ENCODE data around the gene DYNC2H1.

Gene DYNC2H1

DNA sequence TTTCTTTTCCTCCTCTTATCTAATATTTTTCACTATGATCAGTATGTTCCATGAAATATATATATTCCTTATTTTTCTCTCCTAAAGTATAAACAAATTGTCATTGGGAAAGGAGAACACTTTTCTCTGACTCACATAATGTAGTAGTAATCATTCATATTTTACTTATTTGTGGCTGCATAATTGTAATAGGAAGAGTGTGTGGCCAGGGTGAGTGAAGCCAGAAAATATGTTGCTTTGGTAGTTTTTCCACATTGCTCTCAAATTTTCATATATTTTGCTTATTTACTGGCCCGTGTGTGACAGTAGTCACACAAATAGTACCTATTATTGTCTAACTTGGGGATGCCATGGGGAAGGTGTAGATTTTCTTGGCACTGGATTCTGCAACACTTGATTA, 172.1 kb downstream of the DYNC2H1 start:
- DNase-seq (ENCODE audit: low read depth in 2 of 2) = no peak

DNA sequence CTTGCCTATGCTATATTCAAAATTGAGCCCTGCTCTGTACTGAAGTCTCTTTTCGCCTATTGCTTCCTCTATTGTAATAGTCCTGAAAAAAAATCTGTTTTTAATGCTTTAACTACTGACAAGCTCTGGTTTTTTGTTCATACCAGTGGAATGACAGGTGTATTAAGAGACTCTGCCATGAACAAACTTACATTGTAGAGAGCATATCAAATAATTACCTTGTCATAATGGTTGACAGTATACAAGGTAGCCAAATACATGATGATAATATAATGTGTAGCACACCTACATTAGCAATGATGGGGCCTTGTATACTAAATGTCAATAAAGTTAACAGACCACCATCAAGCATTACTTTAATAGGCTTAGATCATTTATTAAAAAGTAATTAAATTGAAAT, 175.0 kb downstream of the DYNC2H1 start:
- no peak for DNase-seq (ENCODE audit: low read depth in 2 of 2)

DNA sequence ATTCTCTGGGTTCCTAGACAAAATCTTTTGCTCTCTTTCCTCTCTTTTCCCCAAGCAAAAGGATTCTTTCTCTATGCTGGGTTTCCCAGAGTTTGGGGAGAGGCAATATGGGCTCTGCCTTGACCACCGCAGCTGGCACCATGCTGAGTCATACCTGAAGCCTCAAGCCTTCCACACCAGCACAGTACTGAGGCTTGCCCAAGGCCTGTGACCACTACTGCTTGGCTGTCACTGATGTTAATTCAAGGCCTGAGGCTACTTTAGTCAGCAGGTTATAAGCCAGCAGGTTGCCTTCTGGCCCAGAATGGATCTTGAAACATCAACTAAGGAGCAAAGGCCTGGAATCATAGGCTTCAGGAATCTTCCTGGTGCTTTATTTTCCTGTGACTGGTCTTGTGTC, 185.3 kb downstream of the DYNC2H1 start:
- DNase-seq (ENCODE audit: low read depth in 2 of 2) = no peak

DNA sequence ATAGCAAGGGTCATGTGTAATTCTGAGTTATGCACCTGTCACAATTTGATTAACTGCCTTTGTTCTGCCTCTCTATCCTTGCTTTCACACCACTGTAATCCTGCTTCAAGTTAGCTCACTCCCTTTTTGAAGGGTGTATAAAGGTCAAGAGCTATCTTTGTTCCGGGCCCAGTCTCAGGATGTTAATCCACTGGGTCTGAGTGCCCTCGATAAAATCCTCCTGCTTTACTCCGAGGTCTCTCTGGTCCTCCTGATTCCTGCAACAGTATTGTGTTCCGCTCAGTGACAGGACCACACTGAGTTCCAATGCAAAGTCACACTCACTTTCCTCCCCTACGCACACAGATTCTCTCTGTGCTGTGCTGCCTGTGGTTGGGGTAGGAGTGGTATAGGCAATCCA, 186.5 kb downstream of the DYNC2H1 start:
- no peak for DNase-seq (ENCODE audit: low read depth in 2 of 2)

DNA sequence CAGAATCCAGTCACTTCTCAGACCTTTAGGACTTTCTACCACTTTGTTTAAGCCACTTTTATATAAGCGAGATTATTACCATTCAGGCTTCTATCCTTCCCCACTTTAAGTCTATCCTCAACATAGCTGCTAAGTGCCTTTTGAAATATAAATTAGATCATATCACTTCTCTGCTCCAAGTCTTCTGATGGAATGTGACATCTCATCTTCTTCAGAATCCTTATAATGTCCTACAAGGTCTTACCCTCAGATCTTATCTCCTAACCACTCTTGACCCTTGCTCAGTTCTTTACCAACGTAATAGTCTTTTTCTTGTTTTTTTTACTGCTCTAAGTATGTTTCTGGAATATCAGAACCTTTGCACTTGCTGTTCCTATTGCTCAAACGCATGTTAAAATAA, 188.7 kb downstream of the DYNC2H1 start:
- DNase-seq (ENCODE audit: low read depth in 2 of 2) = no peak

DNA sequence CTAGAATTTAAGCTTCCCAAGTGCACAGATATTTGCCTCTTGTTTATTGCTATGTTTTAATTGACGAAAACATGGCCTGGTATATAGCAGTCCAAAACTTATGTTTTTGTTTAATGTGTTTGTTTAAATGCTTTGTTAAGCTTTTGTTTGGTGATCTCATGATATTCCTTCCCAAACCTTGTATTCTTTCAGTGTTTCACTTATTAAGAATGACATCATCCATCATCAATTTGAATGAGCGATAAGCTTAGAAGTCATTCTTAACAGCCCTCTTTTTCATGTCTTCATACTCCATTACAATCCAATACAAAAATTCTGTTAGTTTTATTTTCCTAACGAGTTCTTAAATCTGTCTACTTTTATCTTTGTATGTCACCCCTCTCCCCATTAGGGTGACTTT, 206.0 kb downstream of the DYNC2H1 start:
- no peak for DNase-seq (ENCODE audit: low read depth in 2 of 2)

DNA sequence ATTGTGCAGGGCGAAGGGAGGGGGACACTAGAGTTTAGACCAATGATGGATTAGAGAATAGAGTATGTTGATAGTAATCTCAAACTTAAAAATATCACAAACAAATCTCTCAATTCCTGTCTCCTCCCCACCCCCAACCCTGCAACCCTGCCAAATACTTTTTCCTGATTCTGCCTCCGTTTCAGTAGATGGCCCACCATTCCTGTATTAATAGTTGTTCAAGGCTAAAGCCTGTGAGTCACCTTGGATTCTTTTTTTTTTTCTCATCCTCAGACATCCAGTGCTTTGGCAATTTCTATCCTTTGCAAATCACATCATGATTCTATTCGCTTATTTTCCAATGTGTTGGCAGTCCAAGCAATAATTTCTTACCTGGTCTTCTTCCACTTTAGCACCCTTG, 207.9 kb downstream of the DYNC2H1 start:
- DNase-seq (ENCODE audit: low read depth in 2 of 2) = no peak

DNA sequence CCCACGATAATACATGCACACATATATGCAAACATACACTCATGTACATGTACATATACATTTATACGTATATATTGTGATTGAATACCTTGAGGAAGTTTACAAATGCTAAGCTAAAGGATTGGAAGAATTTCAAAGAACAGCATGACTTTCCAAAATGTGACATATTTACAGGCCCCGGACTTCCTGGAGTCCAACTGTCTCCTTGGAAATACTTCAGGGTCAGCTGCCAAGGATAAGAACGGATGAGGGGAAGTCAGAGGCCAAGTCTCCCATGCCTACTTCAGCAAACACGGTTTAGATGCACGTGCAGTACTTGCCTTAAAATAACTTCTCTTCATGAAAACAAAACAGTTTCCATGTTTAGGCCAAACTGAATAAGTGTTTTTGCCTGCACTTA, 213.6 kb downstream of the DYNC2H1 start:
- no peak for DNase-seq (ENCODE audit: low read depth in 2 of 2)

DNA sequence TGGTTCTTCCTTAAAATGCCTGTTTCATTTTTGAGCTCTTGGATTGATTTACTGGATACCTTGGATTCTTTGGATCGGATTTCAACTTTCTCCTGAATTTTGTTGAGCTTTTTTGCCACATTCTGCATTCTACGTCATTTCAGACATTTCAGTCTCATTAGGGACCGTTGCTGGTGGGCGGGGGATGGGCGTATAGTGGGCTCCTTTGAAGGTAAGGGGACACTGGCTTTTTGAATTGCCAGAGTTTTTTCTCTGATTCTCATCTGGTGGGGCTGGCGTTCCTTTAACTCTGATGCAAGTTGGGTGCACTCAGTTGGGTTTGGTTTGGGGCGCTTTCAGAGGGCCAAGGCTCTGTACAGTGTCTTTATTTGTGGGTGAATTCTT, 216.5 kb downstream of the DYNC2H1 start:
- no peak for DNase-seq (ENCODE audit: low read depth in 2 of 2)

DNA sequence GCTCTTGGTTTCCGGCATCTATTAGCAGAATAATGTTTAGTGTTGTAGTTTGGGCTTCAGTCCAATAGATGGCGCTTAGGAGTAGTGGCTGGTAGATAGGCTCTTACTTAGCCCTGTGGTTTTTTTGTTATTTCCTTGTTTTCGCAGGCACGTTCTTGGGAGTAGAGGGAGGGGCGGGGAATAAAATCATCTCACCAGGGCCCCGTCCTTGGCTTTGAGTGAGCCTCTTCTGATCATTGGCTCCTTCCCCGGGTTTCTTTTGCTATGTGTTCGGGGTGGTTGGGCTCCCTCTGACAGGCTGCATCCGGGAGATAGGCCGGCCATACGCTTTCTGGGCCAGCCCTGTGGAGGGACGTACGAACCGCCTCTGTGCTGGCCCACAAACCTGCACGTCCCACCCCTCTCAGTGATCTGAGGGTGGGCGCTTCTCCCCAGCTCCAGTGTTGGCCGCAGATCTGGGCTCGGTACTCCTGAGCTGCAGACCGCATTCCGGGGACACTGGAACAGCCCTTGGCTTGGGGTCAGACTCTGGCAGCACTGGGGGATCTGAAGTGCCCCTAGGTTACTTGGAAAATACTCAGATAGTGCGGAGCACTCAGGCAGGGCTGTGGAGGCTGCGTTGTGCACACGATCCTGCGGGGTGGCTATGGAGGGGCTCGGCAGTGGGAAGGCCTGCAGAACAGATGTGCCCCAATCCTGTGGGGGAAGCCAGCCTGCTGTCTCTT, 217.0 kb downstream of the DYNC2H1 start:
- no peak for DNase-seq (ENCODE audit: low read depth in 2 of 2)

DNA sequence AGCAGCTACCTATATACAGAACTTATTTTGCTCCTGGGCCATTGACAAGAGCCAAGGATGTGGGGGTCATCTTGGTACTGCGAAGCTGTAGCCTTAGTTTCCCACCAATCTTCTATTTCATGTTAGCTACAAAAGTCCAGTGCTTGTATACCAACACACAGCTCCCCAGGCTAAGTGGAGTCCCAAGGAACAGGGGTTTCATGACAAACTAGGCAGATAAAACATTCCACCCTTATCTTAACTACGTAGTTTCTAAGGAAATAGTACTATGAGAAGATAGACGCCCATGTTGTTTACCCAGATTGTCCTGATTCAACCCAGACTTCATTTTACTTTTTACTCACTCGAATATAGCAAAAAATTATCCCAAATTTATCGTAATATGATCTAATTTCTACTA, 218.5 kb downstream of the DYNC2H1 start:
- no peak for DNase-seq (ENCODE audit: low read depth in 2 of 2)

DNA sequence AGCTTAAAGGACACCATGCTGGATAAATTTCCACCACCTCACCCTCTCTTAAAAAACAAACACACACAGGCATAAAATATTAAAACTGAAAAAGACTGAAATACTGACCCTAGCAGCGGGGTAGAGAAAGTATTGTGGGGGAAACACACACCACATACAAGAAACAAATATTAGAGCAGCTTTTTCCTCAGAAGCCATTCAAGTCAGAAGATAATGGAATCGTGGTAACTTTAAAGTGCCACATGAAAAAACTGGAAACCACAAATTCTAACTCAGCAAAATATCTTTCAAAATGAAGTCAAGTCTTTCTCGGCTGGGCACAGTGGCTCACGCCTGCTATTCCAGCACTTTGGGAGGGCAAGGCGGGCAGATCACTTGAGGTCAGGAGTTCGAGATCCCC, 223.2 kb downstream of the DYNC2H1 start:
- DNase-seq (ENCODE audit: low read depth in 2 of 2) = no peak

DNA sequence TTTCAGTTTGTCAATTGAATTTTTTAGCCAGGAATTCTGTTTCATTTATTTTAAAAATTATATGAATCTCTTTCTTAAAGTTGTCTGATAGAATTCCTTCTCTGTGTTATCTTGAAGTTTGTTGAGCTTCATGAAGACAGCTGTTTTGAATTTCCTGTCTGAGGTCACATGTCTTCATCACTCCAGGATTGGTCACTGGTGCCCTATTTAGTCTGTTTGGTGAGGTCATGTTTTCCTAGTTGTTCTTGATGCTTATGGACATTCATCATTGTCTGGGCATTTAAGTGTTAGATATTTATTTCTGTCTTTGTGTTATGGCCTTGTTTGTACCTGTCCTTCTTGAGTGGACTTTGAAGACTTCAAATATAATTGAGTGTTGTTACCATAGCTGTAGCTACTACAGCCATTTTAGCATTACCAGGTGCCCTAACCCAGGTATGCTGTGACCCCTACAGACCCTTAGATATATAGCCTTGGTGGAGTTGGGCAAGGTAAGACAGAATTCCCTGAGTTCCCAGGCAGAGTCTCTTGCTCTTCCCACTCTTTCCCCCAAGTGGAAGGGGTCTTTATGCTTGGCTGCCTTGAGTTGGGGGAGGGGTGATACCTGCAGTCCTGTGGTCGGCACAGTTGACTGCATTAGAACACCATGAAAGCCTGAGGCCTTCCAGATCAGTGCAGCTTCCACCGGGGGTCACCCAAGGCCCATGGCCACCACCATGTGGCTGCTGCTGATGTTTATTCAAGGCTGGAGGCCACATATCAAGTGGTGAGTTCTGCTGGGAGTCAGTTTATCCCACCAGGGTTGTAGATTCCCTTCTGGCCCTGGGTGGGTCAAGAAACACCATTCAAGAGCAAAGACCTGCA, 229.6 kb downstream of the DYNC2H1 start:
- no peak for DNase-seq (ENCODE audit: low read depth in 2 of 2)

DNA sequence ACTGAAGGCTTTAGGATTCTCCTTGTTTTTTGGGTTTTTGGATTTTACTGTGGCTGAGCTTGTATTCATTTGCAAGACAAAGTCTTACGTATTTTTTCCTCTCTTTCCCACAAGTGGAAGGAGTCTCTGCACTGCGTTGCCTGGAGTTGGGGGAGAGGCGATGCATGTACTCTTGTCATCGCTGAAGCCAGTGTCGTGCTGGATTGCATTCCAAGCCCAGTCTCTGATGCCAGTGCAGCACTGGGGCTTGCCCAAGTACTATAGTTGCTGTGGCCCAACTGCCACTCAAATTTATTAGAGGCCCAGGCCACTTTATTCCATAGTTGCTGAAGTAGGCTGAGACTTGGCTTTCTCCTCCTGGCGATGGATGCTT, 230.2 kb downstream of the DYNC2H1 start:
- no peak for DNase-seq (ENCODE audit: low read depth in 2 of 2)

DNA sequence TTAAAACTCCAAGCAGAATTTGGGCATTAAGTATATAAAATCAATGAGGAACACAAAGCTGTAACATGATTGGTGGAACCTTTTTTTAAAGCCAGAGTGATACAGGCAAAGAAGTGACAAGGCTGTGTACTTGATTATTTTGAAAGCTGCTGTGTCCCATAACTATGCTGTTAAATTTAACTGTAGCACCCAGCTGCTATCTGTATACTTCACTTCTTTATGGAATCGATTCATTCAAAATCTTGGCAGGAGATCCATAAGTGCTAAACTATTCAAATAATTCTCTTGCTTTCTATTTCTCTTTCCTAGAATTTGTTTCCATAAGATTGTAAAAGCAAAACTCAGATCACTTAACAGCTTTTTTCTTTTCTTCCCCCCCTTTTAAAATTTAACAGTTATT, 231.7 kb downstream of the DYNC2H1 start:
- no peak for DNase-seq (ENCODE audit: low read depth in 2 of 2)

DNA sequence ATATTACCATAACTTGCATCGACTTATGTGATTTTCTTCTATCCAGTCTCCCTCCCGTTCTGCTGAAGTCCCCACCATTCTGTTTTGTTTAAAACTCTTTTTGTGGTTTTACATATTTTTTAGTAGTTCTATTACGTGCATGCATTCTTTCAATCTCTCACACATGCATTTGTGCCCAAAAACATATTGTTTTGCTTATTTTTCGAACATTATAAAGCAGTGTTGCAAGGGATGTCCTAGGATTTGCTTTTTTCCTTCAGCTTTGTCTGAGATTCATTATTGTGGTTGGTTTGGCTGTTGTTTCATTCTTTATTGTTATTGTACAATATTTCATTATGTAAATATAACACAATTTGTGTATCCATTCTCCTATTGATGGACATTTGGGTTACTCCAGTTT, 235.7 kb downstream of the DYNC2H1 start:
- no peak for DNase-seq (ENCODE audit: low read depth in 2 of 2)

DNA sequence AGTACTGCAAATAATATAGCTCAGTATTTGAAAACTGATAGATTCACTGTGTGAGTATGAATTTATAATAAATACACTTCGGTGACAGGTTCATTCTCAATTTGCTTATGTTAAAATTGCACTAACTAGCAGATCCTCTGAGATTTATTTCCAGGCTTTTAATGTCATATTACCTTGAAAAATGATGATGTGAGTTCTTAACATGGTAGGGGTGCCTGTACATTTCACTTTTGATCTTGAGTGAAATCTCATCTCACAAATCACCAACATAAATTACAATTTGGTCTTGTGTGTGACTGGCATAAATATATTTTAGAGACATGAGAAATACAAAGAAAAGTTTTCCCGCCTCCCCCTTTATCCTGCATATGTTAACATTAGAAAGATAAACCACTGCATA, 240.4 kb downstream of the DYNC2H1 start:
- DNase-seq (ENCODE audit: low read depth in 2 of 2) = no peak

DNA sequence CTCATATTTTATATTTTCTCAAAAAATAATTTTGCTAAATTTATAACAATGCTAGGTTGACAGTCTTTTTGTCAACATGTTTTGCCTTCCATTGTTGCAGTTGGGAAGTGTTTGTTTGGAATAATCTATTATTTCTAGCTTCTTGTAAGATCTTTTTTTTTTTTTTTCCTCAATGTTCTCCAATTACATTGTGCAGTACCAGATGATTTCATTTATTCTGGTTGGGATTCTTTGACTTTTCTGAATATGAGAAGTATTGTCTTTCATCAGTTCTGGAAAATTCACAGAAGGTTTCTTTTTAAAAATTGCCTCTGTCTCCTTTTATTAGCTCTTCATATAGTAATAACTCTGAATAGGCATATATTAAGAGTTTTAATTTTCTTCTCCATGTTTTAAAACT, 245.4 kb downstream of the DYNC2H1 start:
- no peak for DNase-seq (ENCODE audit: low read depth in 2 of 2)

DNA sequence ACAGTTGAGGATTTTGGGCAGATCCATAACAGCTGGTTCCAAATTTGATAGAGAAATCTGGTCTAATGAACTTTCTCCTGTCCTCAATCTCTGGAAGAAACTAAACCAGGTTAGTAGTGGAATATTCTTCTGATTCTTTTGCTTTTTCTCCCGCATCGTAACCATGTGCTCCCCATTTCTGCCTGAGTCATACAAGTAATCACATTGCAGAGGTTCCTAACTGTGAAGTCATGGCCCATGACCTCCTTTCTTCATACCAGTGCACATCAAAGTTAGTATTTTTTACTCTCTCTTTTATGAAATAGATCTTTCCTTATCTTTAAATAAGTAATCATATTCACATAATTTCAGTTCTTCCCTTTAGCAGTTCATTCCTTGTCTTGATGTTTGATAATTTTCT, 249.0 kb downstream of the DYNC2H1 start:
- DNase-seq (ENCODE audit: low read depth in 2 of 2) = no peak

DNA sequence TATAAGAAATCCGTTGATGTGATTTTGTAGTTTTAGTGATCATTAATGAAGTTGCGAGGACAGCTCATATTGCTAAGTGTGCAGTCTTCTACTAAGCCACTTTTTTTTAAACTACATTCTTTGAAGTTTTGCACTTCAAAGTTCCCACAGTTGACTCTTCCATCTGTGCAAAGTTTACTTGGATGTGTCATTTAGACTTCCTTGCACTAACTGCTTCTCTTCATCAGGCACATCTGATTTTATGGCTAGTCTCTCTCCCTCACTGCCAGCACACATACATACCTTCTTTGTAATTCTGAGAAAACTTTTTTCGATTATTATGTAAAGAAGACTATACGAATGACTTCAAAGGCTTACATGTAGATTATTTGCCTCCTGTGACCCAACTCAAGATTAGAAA, 250.0 kb downstream of the DYNC2H1 start:
- DNase-seq (ENCODE audit: low read depth in 2 of 2) = no peak

DNA sequence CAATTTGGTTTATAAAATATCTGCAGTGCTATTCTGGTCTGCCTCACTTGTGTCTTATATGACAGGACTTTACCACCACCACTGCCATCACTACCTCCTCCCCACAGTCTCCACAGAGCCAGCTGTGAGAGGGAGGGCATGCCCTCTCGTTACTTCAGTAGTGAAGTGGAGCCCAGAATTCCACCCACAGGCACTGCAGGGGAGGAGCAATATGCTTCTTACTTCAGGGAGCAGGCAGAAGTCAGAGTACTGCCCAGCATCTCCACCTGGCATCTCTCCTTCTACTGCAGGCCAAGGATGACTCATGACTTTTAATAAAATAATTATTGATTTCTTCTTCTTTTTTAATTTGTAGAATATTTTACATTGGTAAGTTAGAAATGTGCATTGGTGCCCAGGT, 255.5 kb downstream of the DYNC2H1 start:
- no peak for DNase-seq (ENCODE audit: low read depth in 2 of 2)

DNA sequence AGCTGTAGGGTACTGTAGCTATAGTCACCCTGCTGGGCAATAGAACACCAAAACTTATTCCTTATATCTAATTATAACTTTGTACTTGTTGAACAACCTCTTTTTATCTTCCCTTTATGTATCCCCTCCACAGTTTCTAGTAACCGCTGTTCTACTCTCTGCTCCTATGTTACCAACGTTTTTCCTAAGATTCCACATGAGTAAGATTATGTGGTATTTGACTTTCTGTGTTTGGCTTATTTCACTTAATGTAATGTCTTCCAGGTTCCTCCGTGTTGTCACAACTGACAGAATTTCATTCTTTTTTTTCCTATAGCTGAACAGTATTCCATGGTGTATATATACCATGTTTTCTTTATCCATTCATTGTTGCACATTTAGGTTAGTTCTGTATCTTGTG, 258.4 kb downstream of the DYNC2H1 start:
- DNase-seq (ENCODE audit: low read depth in 2 of 2) = no peak

DNA sequence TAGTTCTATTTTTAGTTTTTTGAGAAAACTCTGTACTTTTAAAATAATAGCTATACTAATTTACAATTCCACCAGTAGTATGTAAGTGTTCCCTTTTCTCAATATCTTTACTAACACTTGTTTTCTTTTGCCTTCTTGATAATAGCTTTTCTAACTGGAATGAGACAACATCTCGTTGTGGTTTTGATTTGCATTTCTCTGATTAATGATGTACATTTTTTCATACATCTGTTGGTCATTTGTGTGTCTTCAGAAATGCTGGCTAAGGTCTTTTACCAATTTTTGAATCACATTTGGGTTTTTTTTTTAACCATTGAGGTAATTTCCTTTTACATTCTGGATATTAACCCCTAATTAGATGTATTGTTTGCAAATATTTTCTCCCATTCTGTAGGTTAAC, 258.9 kb downstream of the DYNC2H1 start:
- no peak for DNase-seq (ENCODE audit: low read depth in 2 of 2)

DNA sequence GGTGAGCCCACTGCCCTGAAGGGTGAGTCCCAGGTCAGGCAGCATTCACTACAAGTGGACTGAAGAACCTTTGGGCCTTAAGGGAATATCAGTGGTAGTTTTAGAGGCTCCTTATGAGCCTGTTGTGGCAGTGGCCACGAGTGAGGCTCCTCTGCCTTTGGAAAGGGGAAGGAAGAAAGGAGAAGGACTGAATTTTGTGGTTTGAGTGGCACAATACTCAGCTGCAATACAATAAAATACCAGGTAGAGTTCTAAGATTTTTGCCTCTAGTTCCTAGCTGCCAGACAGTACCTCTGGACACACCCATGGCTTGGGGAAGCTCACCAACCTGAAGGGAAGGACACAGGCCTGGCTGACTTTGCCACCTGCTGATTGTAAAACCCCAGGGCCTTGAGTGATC, 260.9 kb downstream of the DYNC2H1 start:
- DNase-seq (ENCODE audit: low read depth in 2 of 2) = no peak
